NCI-H1092 treated with DMSO at 0.1 percent for 48 hours (cell line): ENCODE data around the gene PRCD.
"Not testable (repeated sequence)": the region's sequence is repeated elsewhere in the genome, so short reads cannot be mapped to it uniquely, and the experiment has no call there.

Experiments
- DNase-seq: peaks from one replicate; lab custom pipeline; 2025; lab: John Stamatoyannopoulos, UW

PRCD gene

DNA sequence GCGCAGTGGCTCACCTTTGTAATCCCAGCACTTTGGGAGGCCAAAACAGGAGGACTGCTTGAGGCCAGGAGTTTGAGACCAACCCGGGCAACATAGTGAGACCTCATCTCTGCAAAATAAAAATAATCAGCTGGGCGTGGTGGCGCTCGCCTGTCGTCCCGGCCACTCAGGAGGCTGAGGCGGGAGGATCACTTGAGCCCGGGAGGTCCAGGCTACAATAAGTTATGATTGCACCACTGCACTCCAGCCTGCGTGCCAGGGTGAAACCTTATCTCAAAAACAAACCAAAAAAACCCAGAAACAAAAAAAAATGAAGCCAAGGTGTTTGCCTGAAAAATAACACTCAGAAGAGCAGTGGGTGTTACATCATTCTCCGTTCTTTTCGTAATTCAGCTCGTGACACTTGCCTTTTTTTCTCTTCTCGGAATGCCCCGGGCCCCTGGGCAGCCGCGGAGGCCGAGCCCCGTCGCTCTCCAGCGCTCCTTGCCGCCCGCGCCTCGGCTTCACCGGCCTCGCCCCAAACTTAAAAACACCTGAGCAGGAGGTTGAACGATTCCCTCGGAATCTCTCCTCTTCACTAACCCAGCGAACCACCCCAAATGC, 17.0 kb downstream of the PRCD start:
- no peak for DNase-seq

DNA sequence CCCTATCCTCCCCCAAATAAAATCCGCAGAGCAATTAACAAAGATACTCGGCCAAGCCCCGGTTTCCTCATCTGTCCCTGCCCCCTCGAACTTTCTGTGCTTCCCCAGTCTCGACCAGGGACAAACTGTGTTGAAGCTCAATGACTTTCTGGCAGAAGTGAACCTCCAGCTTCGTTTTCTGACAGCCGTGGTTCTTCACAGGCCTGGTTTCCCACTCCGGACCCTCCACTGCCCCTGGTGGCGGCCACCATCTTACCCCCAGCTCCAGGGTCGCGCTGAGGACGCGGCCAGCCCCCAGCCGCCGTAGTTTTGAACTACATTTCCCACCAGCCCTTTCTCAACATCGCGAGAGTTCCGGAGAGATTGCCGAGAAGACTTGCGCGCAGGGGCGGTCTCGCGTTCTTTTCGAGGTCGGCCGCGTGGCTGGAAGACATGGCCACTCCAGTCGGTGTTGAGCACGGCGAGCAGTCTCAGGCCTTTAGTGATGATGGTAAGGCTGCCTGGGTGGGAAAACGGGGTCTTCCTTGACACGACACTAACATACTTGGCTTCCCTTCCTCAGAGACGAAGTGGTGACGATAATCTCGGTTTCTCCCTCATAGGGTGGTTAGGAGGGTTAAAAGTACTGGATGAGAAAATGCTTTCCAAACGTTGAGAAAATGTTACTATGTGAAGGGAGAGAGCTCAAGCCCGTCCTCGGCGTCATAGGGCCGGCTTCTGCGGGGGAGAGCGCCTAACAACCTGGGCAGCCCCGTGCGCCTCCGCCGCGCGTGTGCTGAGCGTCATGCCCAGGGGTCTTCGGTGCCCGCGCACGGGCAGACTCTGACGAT, 17.7 kb downstream of the PRCD start:
- DNase-seq, result peak; percentile 97

DNA sequence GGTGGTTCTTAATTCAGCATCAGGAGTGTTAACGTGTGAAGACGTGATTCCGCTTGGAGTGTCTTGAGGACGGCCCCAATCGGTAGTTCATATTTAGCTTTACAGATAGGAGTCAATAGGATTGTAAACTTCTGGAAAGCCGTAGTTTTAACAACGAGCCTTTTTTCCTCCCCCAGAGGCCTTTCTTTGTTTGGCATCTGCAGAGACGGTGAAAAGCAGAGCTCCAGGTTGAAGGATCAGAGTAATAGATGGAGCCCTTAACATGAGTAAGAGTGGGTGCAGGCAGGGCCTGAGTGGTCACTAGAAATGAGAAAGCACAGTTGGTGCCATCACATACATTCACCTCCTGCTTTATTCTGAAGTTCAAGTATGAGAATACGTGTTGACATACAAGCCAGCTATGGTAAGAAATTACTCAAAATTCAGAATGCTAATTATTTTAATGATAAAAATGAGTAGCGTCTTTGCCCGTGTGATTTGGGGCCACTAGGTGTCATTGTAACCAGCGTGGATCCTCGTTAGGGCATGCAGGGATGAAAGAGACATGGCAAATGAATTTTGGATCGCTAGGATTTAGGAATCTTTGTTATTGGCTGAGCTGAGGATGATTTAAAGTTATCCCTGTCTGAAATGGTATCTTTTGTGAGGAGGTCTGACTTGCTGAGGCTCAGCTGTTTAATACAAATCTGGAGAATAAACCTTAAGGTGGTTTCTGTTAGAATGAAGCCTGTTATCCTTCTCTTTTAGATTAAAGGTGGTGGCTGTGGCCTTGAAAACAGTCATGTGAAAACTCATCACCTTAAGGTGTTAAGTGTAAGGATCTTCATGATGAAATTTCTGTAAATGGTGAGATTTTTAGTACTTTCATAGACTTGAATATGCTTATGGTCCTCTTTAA, 18.6 kb downstream of the PRCD start:
- DNase-seq, result peak; percentile 34

GRCh38 chr17:76559460-76559859, 19.6 kb downstream of the PRCD start:
- DNase-seq, result not testable (repeated sequence)

DNA sequence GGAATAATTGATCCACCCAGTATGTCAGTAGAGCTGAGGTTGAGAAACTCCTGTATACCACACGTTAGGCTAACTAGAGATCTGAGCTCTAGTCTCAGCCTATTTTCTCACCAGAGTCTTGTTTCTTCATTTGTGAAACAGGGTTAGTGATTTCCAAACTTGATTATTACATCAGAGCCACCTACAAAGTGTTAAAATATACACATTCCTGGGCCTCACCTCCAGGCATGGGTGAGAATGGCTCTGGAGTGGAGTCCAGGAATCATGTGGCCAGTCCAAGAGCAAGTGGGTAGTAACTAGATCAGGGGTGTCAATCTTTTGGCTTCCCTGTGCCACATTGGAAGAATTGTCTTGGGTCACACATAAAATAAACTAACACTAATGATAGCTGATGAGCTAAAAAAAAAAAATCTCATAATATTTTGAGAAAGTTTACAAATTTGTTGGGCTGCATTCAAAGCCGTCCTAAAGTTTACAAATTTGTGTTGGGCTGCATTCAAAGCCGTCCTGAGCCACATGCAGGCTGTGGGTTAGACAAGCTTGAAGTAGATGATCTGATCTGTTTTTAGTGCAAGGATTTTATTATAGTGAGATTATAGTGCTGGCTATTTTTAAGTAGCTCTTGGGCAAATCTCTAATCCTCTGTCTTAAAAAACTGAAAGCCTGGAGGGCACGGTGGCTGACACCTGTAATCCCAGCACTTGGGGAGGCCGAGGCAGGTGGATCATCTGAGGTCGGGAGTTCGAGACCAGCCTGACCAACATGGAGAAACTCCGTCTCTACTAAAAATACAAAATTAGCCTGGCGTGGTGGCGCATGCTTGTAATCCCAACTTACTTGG, 20.4 kb downstream of the PRCD start:
- no peak for DNase-seq

GRCh38 chr17:76560877-76561221, 21.0 kb downstream of the PRCD start:
- DNase-seq, result no peak

DNA sequence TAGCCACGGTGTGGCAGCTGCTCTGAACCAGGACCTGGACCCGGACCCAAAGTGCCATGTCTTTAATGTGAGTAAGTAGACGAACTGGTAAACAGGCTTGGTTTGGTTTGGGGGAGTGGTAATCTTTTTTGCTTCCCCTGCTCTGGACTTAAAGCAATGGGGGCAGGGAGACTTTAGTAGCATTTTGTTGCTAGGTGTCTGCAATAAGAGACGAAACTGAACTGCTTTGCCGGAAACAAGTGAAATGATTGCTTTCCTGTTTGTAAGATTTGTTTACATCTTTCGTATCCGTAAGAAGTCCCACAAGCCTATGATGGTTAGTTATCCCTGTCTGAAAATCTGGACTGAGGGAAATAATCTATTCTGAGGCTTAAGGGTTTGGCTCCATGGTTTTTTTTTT, 21.5 kb downstream of the PRCD start:
- no peak for DNase-seq

DNA sequence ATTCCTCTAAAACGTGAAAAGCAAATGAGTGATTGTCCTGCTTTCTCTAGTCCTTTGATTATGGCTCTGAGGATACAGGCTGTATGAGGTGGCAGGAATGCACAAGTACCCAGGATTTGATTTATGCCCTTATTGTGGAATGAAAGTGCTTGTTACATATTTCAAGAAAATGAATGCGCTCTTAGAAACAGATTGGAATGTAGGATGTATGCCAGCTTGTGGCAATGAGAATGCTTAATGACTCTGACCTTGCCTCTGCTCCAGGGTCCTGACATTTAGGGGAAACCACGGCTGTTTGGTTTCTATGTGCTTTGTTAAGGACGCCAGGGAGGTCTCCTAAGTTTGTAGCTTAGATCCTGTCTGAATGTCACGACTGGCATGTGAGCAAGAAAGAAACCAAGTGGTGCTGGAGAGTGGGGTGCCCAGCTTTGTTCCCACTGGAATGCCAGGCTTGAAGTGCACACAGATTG, 22.0 kb downstream of the PRCD start:
- no peak for DNase-seq

DNA sequence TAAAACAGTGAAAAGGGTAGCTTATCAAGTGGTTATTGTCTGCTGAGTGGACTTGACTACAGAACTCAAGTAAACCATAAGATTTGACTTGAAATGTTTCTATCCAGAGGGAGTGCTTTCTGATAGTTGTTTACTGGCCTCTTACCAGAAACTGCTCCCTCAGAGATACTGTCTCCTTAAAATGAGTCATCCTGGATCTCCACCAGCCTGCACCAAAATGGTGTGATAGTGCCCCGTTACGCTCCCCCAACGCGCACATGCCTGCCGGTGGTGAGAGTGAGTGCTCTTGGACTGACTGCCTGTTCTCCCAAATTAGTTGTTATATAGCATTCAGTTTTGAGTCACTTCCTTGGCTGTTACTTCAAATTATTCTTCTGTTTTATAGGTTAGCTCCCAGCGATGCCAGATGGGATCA, 22.9 kb downstream of the PRCD start:
- no peak for DNase-seq

DNA sequence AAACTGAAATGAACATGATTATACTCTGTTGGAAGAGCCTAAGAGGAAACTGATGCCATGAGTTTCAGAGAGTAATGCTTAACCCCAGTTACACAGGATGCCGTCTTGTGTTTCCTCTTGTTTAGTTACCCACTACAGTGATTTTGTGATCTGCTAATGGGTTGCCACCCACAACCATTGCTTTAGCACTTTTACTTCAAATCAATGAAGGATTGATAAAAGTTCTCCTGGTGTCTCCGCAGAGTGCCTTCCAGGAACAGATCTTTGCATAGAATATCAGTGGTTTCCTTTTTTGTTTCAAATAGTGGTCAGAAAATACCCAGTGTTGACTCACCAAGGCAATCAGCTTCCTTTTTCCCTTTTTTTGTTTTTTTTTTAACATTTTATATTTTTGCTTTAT, 23.5 kb downstream of the PRCD start:
- DNase-seq, result not testable (repeated sequence)

- not testable (repeated sequence) for DNase-seq
Measured at GRCh38 chr17:76564991-76565727, 25.3 kb downstream of the PRCD start.

- DNase-seq, result no peak
Measured at GRCh38 chr17:76565728-76566612, 26.1 kb downstream of the PRCD start.

- no peak for DNase-seq
Measured at GRCh38 chr17:76566613-76566943, 26.7 kb downstream of the PRCD start.

DNA sequence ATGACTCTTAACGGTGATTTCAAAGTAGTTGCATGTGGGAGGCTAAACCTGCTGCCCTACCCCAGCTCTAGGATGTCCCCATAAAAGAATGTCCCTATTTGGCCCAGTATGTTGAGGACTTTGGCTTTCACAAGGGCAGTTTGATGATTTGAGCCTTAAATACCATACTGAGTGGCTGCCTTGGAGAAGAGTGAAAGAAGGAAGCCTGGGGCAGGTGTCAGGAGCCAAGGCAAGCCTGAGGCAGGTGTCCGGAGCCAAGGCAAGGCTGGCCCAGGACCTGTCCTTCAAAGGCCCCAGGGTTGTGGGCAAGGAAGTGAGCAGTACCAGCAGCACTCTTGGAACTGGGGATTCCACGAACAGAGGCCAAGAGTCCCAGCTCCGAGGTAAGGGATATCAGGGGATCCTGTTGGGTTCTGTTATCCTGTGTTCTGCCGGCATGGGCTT, 27.2 kb downstream of the PRCD start:
- DNase-seq, result no peak

- no peak for DNase-seq
Measured at GRCh38 chr17:76567634-76568432, 28.0 kb downstream of the PRCD start.

- no peak for DNase-seq
Measured at GRCh38 chr17:76568811-76569221, 29.0 kb downstream of the PRCD start.

GRCh38 chr17:76569607-76570279, 29.9 kb downstream of the PRCD start:
- DNase-seq, result no peak

GRCh38 chr17:76570457-76570856, 30.6 kb downstream of the PRCD start:
- DNase-seq, result no peak
